ENCODE data around the gene ZNF397.

DNA sequence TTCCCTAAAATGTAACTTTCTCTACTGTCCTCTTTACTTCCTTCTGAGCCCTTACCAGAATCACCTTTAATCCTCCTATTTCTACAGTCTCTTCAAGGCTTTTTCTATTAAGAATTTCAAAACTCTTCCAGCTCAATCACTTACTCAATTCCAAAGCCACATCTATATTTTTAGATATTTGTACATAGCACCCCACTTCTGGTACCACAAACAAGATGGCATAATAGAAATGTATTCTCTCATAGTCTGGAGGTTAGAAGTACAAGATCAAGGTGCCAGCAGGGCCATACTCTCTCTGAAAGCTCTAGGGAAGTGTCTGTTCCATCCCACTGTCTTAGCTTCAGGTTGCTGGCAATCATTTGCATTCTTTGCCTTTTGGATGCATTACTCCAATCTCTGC is 38.1 kb downstream of the ZNF397 start:
- TF ChIP-seq, protein P1, sequence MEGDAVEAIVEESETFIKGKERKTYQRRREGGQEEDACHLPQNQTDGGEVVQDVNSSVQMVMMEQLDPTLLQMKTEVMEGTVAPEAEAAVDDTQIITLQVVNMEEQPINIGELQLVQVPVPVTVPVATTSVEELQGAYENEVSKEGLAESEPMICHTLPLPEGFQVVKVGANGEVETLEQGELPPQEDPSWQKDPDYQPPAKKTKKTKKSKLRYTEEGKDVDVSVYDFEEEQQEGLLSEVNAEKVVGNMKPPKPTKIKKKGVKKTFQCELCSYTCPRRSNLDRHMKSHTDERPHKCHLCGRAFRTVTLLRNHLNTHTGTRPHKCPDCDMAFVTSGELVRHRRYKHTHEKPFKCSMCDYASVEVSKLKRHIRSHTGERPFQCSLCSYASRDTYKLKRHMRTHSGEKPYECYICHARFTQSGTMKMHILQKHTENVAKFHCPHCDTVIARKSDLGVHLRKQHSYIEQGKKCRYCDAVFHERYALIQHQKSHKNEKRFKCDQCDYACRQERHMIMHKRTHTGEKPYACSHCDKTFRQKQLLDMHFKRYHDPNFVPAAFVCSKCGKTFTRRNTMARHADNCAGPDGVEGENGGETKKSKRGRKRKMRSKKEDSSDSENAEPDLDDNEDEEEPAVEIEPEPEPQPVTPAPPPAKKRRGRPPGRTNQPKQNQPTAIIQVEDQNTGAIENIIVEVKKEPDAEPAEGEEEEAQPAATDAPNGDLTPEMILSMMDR (conservative IDR thresholded peaks at IDR 0.05 in 1 of 2, IDR thresholded peaks at IDR 0.05 in 1 of 2; ENCODE audit: extremely low read depth in 1 of 2, insufficient read depth in 1 of 2, low read depth in 1 of 2, low read length in 2 of 2), result no peak
- no peak for TF ChIP-seq EZH2 (IDR thresholded peaks at IDR 0.05; ENCODE audit: borderline replicate concordance, low read length)

Measured in mammary epithelial cell (primary cell).